Kidney (tissue), 14 donors: ENCODE data around the gene HAUS3. TPM values are rescaled to one million over a fixed set of nuclear protein-coding genes. Genes with fewer than 3 reads are reported as not detected.

Source experiments
- DNase-seq, 5 donors: peaks; one replicate each; pipeline ENCODE4 v3.0.0-alpha.2; 2013 to 2020
- FAIRE-seq: peaks from 2 replicates; lab custom pipeline; 2012; peaks lifted over from hg19 to GRCh38; lab: Jason Lieb, UNC
- H3K27ac ChIP-seq, 2 donors: one replicate each; pipeline ENCODE4 v1.7.0; 2013; ENCODE audit warnings: low read depth in 2 of 2, low read length in 2 of 2, inconsistent platforms in 1 of 2
- H3K27me3 ChIP-seq: one replicate; pipeline ENCODE4 v1.7.1; 2013; ENCODE audit warnings: low read length, inconsistent platforms; ENCODE audit not compliant: control insufficient read depth, insufficient read depth
- H3K36me3 ChIP-seq, 3 donors: one replicate each; pipeline versions ENCODE4 v1.7.0 to v1.7.1; 2013; ENCODE audit warnings: low read length in 3 of 3, control low read depth in 1 of 3, inconsistent platforms in 1 of 3; ENCODE audit not compliant: insufficient read depth in 3 of 3, control insufficient read depth in 2 of 3
- H3K4me1 ChIP-seq, 3 donors: one replicate each; pipeline versions ENCODE4 v1.7.0 to v1.7.1; 2013; ENCODE audit warnings: low read length in 3 of 3, inconsistent platforms in 1 of 3, low read depth in 1 of 3; ENCODE audit not compliant: control insufficient read depth in 2 of 3, insufficient read depth in 2 of 3
- H3K4me3 ChIP-seq, 3 donors: one replicate each; pipeline versions ENCODE4 v1.7.0 to v1.8.1; 2013; ENCODE audit warnings: low read length in 3 of 3, control low read depth in 1 of 3, inconsistent platforms in 1 of 3
- H3K9ac ChIP-seq, 3 donors: one replicate each; pipeline versions ENCODE4 v1.7.0 to v1.7.1; 2013; ENCODE audit warnings: low read length in 3 of 3, control low read depth in 1 of 3, inconsistent platforms in 1 of 3
- H3K9me3 ChIP-seq, 3 donors: one replicate each; pipeline versions ENCODE4 v1.7.0 to v1.7.1; 2013; ENCODE audit warnings: low read length in 3 of 3, control low read depth in 1 of 3, inconsistent platforms in 1 of 3; ENCODE audit not compliant: control insufficient read depth in 2 of 3, insufficient read depth in 1 of 3
- CTCF ChIP-seq: IDR thresholded peaks from 3 replicates; pipeline ENCODE4 v1.5.1; 2012; ENCODE audit warnings: mild to moderate bottlenecking, moderate library complexity, borderline replicate concordance; ENCODE audit not compliant: insufficient read depth; ENCODE audit errors: extremely low read depth
- intact Hi-C: fragments of 100-400 bp; cut with DNase I; formaldehyde crosslinking; loops from one replicate; pipeline ENCODE4 v1.11.1; 2022
- polyA plus RNA-seq: library from polyadenylated mRNA; stranded (reverse); fragments of 350-450 nt; fragmentation: Illumina TruSeq; extraction: RNeasy Lipid Tissue Mini Kit (QIAGEN cat#74804); gene quantifications from one replicate; pipeline ENCODE4 v1.2.3, GENCODE V29; 2014; ENCODE audit warnings: low read depth, low replicate concordance; ENCODE audit not compliant: insufficient read depth
- total RNA-seq: library from RNA; stranded (reverse); fragmentation: NEBNext Ultra II Directional; extraction: Animal tissue kit (Norgen Biotek cat#: 25700); gene quantifications from one replicate; pipeline ENCODE4 v1.2.1, GENCODE V29; 2021
- donor health status: control.
- donor health status: control.
- donor health status: control.
- donor health status: control.
- donor health status: control.
- donor health status: DM: yes; HTN: yes; CAD: no.
- donor health status: Normal renal cell carcinoma (clear cell type).

HAUS3 gene
- total and polyA plus RNA-seq, 2 donors from 2014 or later: 4.1 to 12.1 TPM

- Histone ChIP-seq H3K36me3 (no peaks in the 10 kb centered on the region), H3K27me3 (no peaks in the 10 kb centered on the region), H3K9me3 (no peaks in the 10 kb centered on the region), H3K9ac (no peak overlapping the region), H3K4me1 (no peaks in the 10 kb centered on the region), H3K4me3 (no peak overlapping the region), H3K27ac (no peak overlapping the region)
- intact Hi-C loops: no loop called here
- no peak for DNase-seq
- no peak for TF ChIP-seq CTCF
- FAIRE-seq: no peak
These were observed 47.4 kb downstream of the HAUS3 start for GRCh38 chr4:2194496-2194895.

GRCh38 chr4:2193326-2193725, 48.6 kb downstream of the HAUS3 start:
- intact Hi-C loops: no loop called here

GRCh38 chr4:2186865-2187172, 55.1 kb downstream of the HAUS3 start:
- no peaks in the 10 kb centered on the region for H3K9me3 ChIP-seq
- H3K4me1 ChIP-seq: no peaks in the 10 kb centered on the region
- no peak overlapping the region for H3K9ac ChIP-seq
- intact Hi-C loops: no loop called here
- DNase-seq (no peak), FAIRE-seq (no peak)
- no peak overlapping the region for H3K4me3 ChIP-seq
- no peak for TF ChIP-seq CTCF
- H3K27me3 ChIP-seq: no peaks in the 10 kb centered on the region
- H3K36me3 ChIP-seq: no peaks in the 10 kb centered on the region
- no peak overlapping the region for H3K27ac ChIP-seq

More at GRCh38 chr4:2193326-2193725, 48.6 kb downstream of the HAUS3 start:
- Histone ChIP-seq H3K36me3 (no peaks in the 10 kb centered on the region), H3K4me3 (no peak overlapping the region), H3K9ac (no peak overlapping the region), H3K27ac (no peak overlapping the region), H3K27me3 (no peaks in the 10 kb centered on the region), H3K9me3 (no peaks in the 10 kb centered on the region), H3K4me1 (no peaks in the 10 kb centered on the region)
- DNase-seq: no peak
- FAIRE-seq: no peak
- no peak for TF ChIP-seq CTCF
